Activated T-helper 1 cell treated with anti-CD3 and anti-CD28 coated beads, Interleukin-12 subunit alpha, Interleukin-12 subunit beta, Interleukin-2, Interleukin-4 antibody, amounts not matched to agents 30 ng/mL and 10 ng/mL and 1 ng/mL, durations not matched to agents 14 hours and 24 hours and 36 hours (primary cell): ENCODE results near the gene ADAM33. TPM values are rescaled to one million over a fixed set of nuclear protein-coding genes. Genes with fewer than 3 reads are reported as not detected.

Source experiments
- DNase-seq: peaks from one replicate; pipeline ENCODE4 v3.0.0; 2021; ENCODE audit warnings: low spot score
- H3K27ac Mint-ChIP-seq: one replicate; pipeline ENCODE4 v1.8.0; 2021; ENCODE audit warnings: mild to moderate bottlenecking, mixed read lengths
- H3K27me3 Mint-ChIP-seq: one replicate; pipeline ENCODE4 v1.8.0; 2022; ENCODE audit warnings: mild to moderate bottlenecking, moderate library complexity, mixed read lengths; ENCODE audit not compliant: insufficient read depth
- H3K36me3 Mint-ChIP-seq: one replicate; pipeline ENCODE4 v1.8.0; 2021; ENCODE audit warnings: low read depth, mixed read lengths
- H3K4me1 Mint-ChIP-seq: one replicate; pipeline ENCODE4 v1.8.0; 2021; ENCODE audit warnings: low read depth, mixed read lengths
- H3K4me3 Mint-ChIP-seq: one replicate; pipeline ENCODE4 v1.8.0; 2021; ENCODE audit warnings: mild to moderate bottlenecking, moderate library complexity, mixed read lengths
- H3K9me3 Mint-ChIP-seq: one replicate; pipeline ENCODE4 v1.8.0; 2021; ENCODE audit warnings: mixed read lengths
- intact Hi-C: fragments of 100-400 bp; cut with micrococcal nuclease; formaldehyde crosslinking; loops from one replicate; pipeline ENCODE4 v1.15.1; 2024
- total RNA-seq: library from RNA; stranded (reverse); gene quantifications from 2 replicates; pipeline ENCODE4 v1.2.3, GENCODE V29; 2022

The ADAM33 gene, protein sequence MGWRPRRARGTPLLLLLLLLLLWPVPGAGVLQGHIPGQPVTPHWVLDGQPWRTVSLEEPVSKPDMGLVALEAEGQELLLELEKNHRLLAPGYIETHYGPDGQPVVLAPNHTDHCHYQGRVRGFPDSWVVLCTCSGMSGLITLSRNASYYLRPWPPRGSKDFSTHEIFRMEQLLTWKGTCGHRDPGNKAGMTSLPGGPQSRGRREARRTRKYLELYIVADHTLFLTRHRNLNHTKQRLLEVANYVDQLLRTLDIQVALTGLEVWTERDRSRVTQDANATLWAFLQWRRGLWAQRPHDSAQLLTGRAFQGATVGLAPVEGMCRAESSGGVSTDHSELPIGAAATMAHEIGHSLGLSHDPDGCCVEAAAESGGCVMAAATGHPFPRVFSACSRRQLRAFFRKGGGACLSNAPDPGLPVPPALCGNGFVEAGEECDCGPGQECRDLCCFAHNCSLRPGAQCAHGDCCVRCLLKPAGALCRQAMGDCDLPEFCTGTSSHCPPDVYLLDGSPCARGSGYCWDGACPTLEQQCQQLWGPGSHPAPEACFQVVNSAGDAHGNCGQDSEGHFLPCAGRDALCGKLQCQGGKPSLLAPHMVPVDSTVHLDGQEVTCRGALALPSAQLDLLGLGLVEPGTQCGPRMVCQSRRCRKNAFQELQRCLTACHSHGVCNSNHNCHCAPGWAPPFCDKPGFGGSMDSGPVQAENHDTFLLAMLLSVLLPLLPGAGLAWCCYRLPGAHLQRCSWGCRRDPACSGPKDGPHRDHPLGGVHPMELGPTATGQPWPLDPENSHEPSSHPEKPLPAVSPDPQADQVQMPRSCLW
- total RNA-seq, result not detected in 2 replicates

DNA sequence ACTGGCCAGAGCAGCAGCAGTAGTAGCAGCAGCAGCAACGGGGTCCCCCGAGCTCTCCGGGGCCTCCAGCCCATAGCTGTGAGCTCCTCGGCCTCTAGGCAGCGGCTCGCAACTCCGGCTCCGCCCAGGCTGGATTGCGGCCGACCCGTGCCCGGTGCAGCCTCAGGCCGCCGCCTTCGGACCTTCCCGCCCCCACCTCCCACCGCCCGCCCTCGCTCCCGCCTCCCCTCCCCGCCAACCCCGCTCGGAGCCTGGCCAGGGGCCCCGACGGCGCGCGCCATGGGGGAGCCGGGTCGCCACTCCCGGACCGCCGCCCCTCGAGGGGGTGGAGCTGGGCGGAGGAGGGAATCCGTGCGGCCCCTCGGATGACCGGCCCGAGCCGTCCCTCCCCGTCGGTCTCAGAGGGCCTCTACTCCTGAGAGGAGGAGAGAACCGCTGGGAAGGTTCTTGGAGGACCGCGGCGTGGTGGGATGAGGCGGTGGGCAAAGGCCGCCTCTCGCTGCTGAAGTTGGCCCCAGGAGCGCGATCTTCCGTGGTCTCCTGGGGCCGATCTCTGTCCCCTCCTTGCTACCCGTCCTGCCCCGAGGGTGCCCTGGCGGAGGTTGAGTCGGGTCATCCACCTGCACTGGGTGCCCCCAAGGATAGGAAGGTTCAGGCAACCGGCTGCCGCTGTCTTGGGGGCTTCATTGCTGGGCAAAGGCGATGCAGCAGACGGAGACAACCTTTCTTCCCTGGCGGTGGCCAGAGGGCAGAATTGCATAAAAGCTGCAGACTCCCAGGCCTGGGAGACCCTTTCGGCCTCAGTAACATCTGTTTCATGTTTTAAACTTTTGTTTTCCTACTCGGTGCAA lies at the start of gene ADAM33:
Gene ADAM33, minus strand, starts transcription at position 80 of the 851 bp plus-strand sequence. Its CDS starts 6 bp downstream, at position 74.
- Mint-ChIP-seq H3K36me3 (no peaks in the 10 kb centered on the region), H3K9me3 (no peaks in the 10 kb centered on the region), H3K27me3 (peaks cover 49% of the 10 kb centered on the region), H3K4me3 (no peak within 1 kb of the TSS), H3K4me1 (no peaks in the 10 kb centered on the region), H3K27ac (no peak within 1 kb of the TSS)
- no peak for DNase-seq
- intact Hi-C loops, result no loop called here

DNA sequence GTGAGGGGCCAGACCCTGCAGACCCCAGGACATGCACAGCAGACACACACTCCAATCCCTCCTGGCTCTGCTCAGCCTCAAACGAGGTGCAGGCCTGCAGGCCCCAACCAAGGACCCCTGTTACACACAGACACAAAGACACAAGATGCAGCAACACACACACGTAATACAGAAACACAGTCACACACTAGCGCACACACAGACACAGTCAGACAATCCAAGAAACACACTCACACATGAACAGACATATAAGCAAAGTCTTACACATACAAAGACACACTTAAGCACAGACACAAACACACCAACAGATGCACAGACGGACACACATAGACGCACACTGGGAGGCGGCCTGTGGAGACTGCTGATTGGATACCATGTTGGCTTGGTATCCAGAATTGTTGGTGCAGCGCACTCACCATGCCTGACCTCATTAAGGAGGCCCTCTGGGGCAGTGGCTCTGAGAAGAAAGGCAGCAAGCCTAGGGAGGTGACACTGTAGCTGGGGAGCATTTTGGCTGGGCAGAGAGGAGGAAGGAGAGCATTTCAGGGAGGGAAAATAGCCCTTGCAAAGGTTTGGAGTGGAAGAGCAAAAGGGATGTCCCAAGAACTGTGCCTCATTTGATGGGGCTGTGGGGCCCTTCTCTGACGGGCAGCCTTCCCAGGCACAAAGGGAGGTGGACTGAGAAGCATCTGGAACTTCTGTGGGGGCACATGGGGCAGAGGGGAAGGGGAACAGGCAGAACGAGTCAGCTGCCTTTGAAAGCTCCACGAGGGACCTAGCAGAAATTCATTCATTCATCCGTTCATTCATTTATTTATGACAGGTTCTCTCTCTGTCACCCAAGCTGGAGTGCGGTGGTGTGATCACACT lies 49.2 kb upstream of the ADAM33 start:
- DNase-seq, result no peak
- intact Hi-C loops, result no loop called here
- no peaks in the 10 kb centered on the region for H3K36me3 Mint-ChIP-seq
- peaks cover 41% of the 10 kb centered on the region for H3K27me3 Mint-ChIP-seq
- H3K27ac Mint-ChIP-seq, result no peak overlapping the region
- no peaks in the 10 kb centered on the region for H3K4me1 Mint-ChIP-seq
- no peak overlapping the region for H3K4me3 Mint-ChIP-seq
- no peaks in the 10 kb centered on the region for H3K9me3 Mint-ChIP-seq

DNA sequence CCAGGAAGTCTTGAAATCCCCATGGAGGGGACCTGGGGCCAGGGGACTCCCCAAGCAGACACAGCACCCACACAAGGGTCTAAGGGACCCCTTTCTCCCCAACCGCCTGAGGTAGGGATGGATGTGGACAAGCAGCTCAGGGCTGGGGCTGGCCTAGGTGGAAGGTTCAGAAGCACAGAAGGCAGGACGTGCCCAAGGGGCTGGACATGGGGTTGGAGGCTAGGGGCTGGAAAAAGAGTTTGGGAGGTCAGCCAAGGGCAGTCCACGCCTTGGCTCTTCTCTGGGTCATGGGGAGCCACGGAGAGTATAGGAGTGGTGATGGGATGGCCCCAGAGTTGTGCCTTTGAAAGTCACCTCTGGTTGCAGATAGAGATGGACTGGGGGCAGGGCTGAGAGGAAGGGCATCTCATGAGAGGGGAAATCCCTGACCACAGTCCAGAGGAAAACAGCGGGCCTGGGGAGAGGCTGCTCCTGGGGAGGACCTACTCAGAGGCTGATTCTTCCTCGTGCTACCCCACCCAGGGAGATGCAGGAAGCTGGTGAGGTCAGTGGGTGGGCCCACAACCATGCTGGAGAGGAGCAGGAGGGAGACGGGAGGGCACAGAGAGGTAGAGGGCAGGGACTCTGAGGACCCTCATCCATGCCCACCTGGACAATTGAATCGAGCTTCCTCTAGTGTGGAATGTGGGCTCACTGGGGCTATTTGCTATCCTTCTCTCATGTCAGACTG lies 48.2 kb upstream of the ADAM33 start:
- no peaks in the 10 kb centered on the region for H3K4me1 Mint-ChIP-seq
- H3K4me3 Mint-ChIP-seq, result no peak overlapping the region
- H3K36me3 Mint-ChIP-seq, result no peaks in the 10 kb centered on the region
- no peak for DNase-seq
- H3K27ac Mint-ChIP-seq, result no peak overlapping the region
- peaks cover 39% of the 10 kb centered on the region for H3K27me3 Mint-ChIP-seq
- no peaks in the 10 kb centered on the region for H3K9me3 Mint-ChIP-seq
- intact Hi-C loops, result no loop called here

DNA sequence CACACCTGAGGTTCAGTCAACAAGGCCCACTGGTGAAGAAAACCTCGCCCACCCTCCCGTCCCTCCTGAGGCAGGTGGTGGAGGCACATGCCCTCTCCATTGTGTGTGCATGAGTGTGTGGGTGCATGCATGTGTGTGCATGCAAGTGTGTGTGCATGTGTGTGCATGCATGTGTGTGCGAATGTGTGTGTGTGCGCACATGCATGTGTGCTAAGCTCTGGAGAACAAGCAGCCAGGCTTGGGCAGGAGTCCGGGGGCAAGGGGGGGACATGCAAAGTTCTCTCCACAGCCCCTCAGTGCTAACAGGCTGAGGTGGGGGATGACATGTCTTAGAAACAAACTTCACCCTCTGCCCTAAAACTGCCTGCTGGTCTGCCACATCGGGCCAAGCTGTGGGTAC lies 47.6 kb upstream of the ADAM33 start:
- Mint-ChIP-seq H3K36me3 (no peaks in the 10 kb centered on the region), H3K27me3 (peaks cover 42% of the 10 kb centered on the region), H3K4me3 (no peak overlapping the region), H3K9me3 (no peaks in the 10 kb centered on the region), H3K4me1 (no peaks in the 10 kb centered on the region), H3K27ac (no peak overlapping the region)
- intact Hi-C loops, result no loop called here
- no peak for DNase-seq

DNA sequence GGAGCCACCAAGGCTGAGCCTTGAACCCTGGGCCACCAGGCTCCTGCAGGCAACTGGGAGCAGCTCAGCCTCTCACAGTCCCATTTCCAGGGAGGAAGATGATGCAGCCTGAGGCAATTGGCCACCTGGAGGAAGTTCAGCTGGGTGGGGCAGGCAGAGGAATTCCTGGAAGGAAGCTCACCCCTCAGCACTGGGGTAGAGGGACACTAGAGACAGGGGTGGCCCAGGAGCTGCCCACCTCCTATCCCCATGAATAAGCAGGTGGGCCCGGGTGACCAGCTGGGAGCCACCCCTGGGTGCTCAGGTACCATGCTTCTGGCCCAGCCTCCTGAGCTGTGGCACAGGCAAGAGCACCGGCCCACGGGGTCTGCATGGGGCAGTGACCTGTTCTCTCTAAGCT lies 47.1 kb upstream of the ADAM33 start:
- H3K27me3 Mint-ChIP-seq, result peaks cover 42% of the 10 kb centered on the region

DNA sequence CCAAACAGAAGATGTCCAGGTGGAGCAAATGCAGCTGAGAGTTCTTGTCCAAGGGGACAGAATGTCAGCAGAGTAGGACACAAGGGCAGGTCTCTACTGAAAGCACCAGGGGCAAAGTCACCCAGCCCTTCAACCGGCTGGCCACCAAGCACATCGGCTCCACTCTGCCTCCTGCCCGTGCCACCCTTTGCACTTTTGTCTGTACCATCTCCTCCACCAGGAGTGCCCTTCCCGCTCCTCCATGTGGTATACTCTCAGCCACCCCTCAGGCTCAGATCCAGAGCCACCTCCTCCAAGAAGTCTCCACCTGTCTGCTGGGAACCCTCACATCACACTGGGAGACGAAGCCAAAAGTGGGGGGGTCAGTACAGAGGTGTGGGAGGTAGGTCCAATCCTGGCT lies 46.5 kb upstream of the ADAM33 start:
- H3K9me3 Mint-ChIP-seq, result no peaks in the 10 kb centered on the region
- no peaks in the 10 kb centered on the region for H3K36me3 Mint-ChIP-seq
- H3K4me3 Mint-ChIP-seq, result no peak overlapping the region
- no peak for DNase-seq
- H3K4me1 Mint-ChIP-seq, result no peaks in the 10 kb centered on the region
- intact Hi-C loops, result no loop called here
- H3K27ac Mint-ChIP-seq, result no peak overlapping the region
- peaks cover 40% of the 10 kb centered on the region for H3K27me3 Mint-ChIP-seq

More for the DNA sequence above, 47.1 kb upstream of the ADAM33 start:
- no peaks in the 10 kb centered on the region for H3K9me3 Mint-ChIP-seq
- H3K4me3 Mint-ChIP-seq, result no peak overlapping the region
- no peak for DNase-seq
- no peaks in the 10 kb centered on the region for H3K36me3 Mint-ChIP-seq
- no peak overlapping the region for H3K27ac Mint-ChIP-seq
- no peaks in the 10 kb centered on the region for H3K4me1 Mint-ChIP-seq
- intact Hi-C loops, result no loop called here

DNA sequence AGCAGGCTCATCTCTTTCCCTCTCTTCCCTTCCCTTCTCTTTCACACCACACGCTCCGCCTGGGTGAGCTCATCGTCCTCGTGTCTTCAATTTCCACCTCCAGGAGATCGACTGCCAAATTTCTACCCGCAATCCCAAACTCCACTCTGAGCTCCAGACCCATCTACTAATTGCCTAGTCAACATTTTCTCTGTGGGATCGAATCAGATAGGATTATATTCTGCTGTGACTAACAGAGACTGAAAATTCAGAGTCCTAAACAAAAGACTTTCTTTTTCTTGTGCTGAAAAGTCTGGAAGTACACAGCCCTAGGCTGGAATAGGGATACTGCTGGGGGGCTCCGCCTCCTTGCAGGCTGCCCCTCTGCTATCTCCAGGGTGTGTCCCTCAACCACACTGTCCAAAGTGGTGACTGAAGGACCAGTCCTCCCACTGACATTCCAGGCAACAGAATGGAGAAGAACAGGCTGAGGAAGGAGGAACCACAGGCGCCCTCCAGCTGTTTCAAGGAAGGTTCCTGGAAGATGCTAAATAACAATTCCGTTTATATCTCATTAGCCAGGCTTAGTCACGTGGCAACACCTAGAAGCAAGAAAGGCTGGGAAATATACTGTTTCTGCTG lies 45.7 kb upstream of the ADAM33 start:
- H3K27me3 Mint-ChIP-seq, result peaks cover 32% of the 10 kb centered on the region
- no peaks in the 10 kb centered on the region for H3K36me3 Mint-ChIP-seq
- no peak overlapping the region for H3K4me3 Mint-ChIP-seq
- H3K27ac Mint-ChIP-seq, result no peak overlapping the region
- H3K9me3 Mint-ChIP-seq, result no peaks in the 10 kb centered on the region
- H3K4me1 Mint-ChIP-seq, result no peaks in the 10 kb centered on the region
- intact Hi-C loops, result no loop called here
- DNase-seq, result no peak

DNA sequence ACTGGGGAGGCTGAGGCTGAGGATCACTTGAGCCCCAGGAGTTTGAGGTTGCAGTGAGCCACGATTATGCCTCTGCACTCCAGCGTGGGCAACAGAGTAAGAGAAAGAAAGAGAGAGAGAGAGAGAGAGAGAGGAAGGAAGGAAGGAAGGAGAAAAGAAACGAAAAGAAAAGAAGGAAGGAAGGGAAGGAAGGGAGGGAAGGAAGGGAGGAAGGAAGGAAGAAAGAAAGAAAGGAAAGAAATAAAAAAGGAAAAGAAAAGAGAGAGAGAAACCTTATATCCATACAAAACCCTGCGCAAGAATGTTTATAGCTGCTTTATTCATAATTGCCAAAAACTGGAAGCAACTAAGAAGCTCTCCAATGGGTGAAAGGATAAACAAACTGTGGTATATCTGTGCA lies 42.5 kb upstream of the ADAM33 start:
- Mint-ChIP-seq H3K27me3 (peaks cover 27% of the 10 kb centered on the region), H3K4me1 (peaks cover 12% of the 10 kb centered on the region), H3K9me3 (no peaks in the 10 kb centered on the region), H3K27ac (no peak overlapping the region), H3K4me3 (no peak overlapping the region), H3K36me3 (no peaks in the 10 kb centered on the region)
- DNase-seq, result no peak
- intact Hi-C loops, result no loop called here

DNA sequence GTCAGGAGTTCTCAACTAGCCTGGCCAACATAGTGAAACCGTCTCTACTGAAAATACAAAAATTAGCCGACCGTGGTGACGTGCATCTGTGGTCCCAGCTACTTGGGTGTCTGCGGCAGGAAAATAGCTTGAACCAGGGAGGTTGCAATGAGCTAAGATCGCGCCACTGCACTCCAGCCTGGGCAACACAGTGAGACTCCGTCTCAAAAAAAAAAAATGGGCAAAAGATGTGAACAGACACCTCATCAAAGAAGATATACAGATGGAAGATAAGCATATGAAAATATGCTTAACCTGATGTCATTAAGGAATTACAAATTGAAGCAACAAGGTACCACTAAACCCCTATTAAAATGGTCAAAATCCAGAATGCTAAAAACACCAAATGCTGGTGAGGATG lies 41.5 kb upstream of the ADAM33 start:
- Mint-ChIP-seq H3K4me3 (no peak overlapping the region), H3K4me1 (peaks cover 12% of the 10 kb centered on the region), H3K27me3 (peaks cover 26% of the 10 kb centered on the region), H3K36me3 (no peaks in the 10 kb centered on the region), H3K9me3 (no peaks in the 10 kb centered on the region), H3K27ac (no peak overlapping the region)
- DNase-seq, result no peak
- intact Hi-C loops, result no loop called here

DNA sequence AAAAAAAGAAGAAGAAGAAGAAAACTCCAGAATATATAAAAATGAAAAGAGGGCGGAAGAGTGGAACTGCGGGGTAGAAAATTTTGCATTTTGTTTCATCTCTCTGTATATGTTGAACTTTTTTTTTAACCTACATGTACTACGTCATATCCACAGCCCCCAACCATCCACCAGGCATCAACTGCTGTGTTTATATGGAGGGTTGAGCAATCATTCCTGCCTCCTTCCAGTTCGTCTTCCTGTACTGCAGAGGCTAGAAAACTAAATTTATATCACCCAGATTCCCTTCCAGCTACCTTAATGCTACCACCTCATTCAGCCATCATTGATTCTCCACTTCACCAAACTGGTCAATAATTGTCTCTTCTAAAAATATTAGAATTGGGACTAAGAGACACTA lies 40.1 kb upstream of the ADAM33 start:
- Mint-ChIP-seq H3K4me3 (no peak overlapping the region), H3K9me3 (no peaks in the 10 kb centered on the region), H3K27me3 (peaks cover 13% of the 10 kb centered on the region), H3K4me1 (peaks cover 12% of the 10 kb centered on the region), H3K27ac (no peak overlapping the region), H3K36me3 (no peaks in the 10 kb centered on the region)
- intact Hi-C loops, result no loop called here
- DNase-seq, result no peak

DNA sequence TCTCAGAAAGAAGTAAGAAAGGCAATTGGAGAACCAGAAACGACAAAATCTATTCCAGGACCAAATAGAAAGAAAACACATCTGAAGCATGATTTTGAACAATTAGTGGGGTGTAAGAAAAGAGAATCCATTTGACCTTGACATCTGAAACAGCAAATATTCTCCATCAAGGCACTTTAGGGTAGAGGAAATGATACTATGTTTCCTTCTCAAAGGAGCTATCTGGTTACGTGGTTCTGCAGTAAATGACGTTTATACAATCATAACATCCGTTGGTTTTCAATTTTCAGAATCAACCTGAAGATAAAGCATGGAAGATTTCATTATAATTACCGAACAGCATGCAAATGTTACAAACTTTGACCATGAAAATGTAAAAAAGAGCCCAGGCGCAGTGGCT lies 38.8 kb upstream of the ADAM33 start:
- no peak for DNase-seq
- Mint-ChIP-seq H3K36me3 (no peaks in the 10 kb centered on the region), H3K4me3 (no peak overlapping the region), H3K4me1 (peaks cover 12% of the 10 kb centered on the region), H3K27ac (no peak overlapping the region), H3K27me3 (peaks cover 12% of the 10 kb centered on the region), H3K9me3 (no peaks in the 10 kb centered on the region)
- intact Hi-C loops, result no loop called here
